ENCODE data around the gene NID2. TPM values are rescaled to one million over a fixed set of nuclear protein-coding genes. Genes with fewer than 3 reads are reported as not detected.

Gene NID2
- total and polyA plus RNA-seq, 10 of the 15 experiments (the other 5 are each of a cell fraction or from before 2014, with no cell fraction given), result 0.04 to 0.49 (median 0.23) TPM; not detected in 3

- TF ChIP-seq NKRF (conservative IDR thresholded peaks at IDR 0.05) (no peak), ZNF207 (IDR thresholded peaks at IDR 0.05; ENCODE audit: borderline replicate concordance) (no peak)
Observed at GRCh38 chr14:52023518-52023917, 45.3 kb downstream of the NID2 start (continued).

GRCh38 chr14:52021957-52022600 is 46.8 kb downstream of the NID2 start:
- Histone ChIP-seq H4K20me1 (ENCODE audit: control insufficient read depth, insufficient read depth) (no peaks in the 10 kb centered on the region), H3K9ac (ENCODE audit: control insufficient read depth, insufficient read depth, low read length) (no peak overlapping the region), H3K4me3 (no peak overlapping the region), H3K79me2 (ENCODE audit: control insufficient read depth, insufficient read depth, low read length) (no peaks in the 10 kb centered on the region), H3K4me1 (ENCODE audit: control insufficient read depth, insufficient read depth, low read length) (peaks cover 12% of the 10 kb centered on the region), H3K36me3 (ENCODE audit: control insufficient read depth in 2 of 2, insufficient read depth in 2 of 2, low read length in 1 of 2) (no peaks in the 10 kb centered on the region), H3K9me3 (replicated peaks; ENCODE audit: control insufficient read depth, insufficient read depth, low read length) (no peaks in the 10 kb centered on the region; the same call in 2 of the 3 replicates), H2AFZ (ENCODE audit: control insufficient read depth, low read depth, low read length) (no peak overlapping the region), H3K27me3 (replicated peaks in 1 of 2; ENCODE audit: control insufficient read depth in 2 of 2, insufficient read depth in 2 of 2, low read length in 1 of 2) (no peaks in the 10 kb centered on the region), H3K27ac (ENCODE audit: control insufficient read depth, insufficient read depth) (no peak overlapping the region), H3K4me2 (ENCODE audit: control insufficient read depth, insufficient read depth) (peak overlapping the region; percentile 8)
- WGBS (ENCODE audit: insufficient coverage, insufficient replicate concordance, low lambda C conversion rate, missing lambda C conversion rate), result 1% methylated on average over 6 of the region's 6 CpGs
- DNase-seq (ENCODE audit: low read depth, low spot score), result peak; percentile 69
- ChIA-PET CTCF (interaction anchor here (0.6 to 3.2 kb wide), 5 partner anchors 26 to 523 kb away, joined by 3 to 12 read pairs (median 4); no protein-coding TSS in a partner anchor), RAD21 (ENCODE audit: unreplicated experiment) (interaction anchor here (1.0 kb wide), 1 partner anchor 191 kb away, joined by 3 read pairs; no protein-coding TSS in a partner anchor), SMC1A (ENCODE audit: uncharacterized antibody, unreplicated experiment) (interaction anchor here (0.7 to 1.5 kb wide), 6 partner anchors 15 to 195 kb away, joined by 3 to 4 read pairs (median 3); no protein-coding TSS in a partner anchor), POLR2A (no interaction called here)
- peak; percentile 95 for ATAC-seq
- intact Hi-C loops (cut with micrococcal nuclease; ENCODE audit: unreplicated experiment), result no loop called here
- no TSS peak for BruUV-seq (replicated peaks)
- peak; percentile 88 for FAIRE-seq
- in situ Hi-C loops (cut with MboI), result no loop called here
- TF ChIP-seq SRF (IDR thresholded peaks at IDR 0.05; ENCODE audit: low read depth in 2 of 2, low read length in 2 of 2), result no peak
- TF ChIP-seq FOXM1 (IDR thresholded peaks at IDR 0.05; ENCODE audit: low read depth, low read length), result peak; percentile 41; the same call in 1 of the 2 replicates
- no peak for TF ChIP-seq ZBTB11 (CRISPR knock-in tag; IDR thresholded peaks at IDR 0.05)
- no peak for TF ChIP-seq HDAC2 (IDR thresholded peaks at IDR 0.05)
- TF ChIP-seq ETV6 (conservative IDR thresholded peaks at IDR 0.05 in 1 of 2, IDR thresholded peaks at IDR 0.05 in 1 of 2; ENCODE audit: borderline replicate concordance in 1 of 2, low read depth in 1 of 2), result peak in 1 of 2 experiments; percentile 54; a peak in 1 of 4 replicates
- TF ChIP-seq SMAD1 (IDR thresholded peaks at IDR 0.05; ENCODE audit: low read depth, partially characterized antibody), result no peak
- no peak for TF ChIP-seq SREBF2 (IDR thresholded peaks at IDR 0.05; ENCODE audit: low read length)
- TF ChIP-seq POLR2AphosphoS5 (IDR thresholded peaks at IDR 0.05; ENCODE audit: low read length), result no peak
- no peak for TF ChIP-seq RELB (IDR thresholded peaks at IDR 0.05; ENCODE audit: low read depth)
- no peak for TF ChIP-seq NFYA (IDR thresholded peaks at IDR 0.05; ENCODE audit: borderline replicate concordance, low read depth, low read length)
- TF ChIP-seq STAT3 (IDR thresholded peaks at IDR 0.05; ENCODE audit: low read depth, low read length), result no peak
- TF ChIP-seq SP1 (IDR thresholded peaks at IDR 0.05; ENCODE audit: low read depth, low read length), result no peak
- no peak for TF ChIP-seq RELA (IDR thresholded peaks at IDR 0.05; ENCODE audit: borderline replicate concordance, partially characterized antibody)

Measured in GM12878 (cell line).